GM18868 (cell line): ENCODE measurements around the gene ATP13A5.

Experiments used
- ATAC-seq: cut with Tn5 transposase; IDR thresholded peaks from one replicate; pipeline ENCODE4 v1.9.1; 2021; ENCODE audit warnings: mild to moderate bottlenecking, moderate library complexity; ENCODE audit not compliant: unreplicated experiment

ATP13A5 gene

GRCh38 chr3:193269343-193270028 lies 109.1 kb downstream of the ATP13A5 start:
- ATAC-seq: no peak

- no peak for ATAC-seq
These were observed 115.8 kb downstream of the ATP13A5 start for GRCh38 chr3:193262707-193263106.

DNA sequence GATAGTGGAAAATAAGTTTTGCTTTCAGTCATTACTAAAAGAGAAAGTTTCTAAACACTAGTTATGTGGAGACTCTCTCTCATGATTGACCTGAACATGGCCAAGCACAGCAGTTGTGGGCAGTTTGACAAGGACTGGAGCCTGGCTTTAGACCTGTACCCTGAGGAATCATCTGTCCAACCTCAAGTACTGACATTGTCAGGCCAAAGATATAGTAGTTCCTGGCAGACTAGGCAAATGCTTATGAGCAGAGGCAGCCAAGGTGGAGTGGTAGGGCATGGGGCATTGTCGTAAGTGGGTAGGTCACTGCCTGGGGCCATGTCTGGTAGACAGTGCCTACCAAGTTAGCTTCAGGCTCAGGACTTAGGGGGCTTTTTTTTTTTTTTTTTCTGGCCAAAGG lies 116.6 kb downstream of the ATP13A5 start:
- no peak for ATAC-seq

- ATAC-seq: no peak
These were observed 124.4 kb downstream of the ATP13A5 start for GRCh38 chr3:193253986-193254660.

GRCh38 chr3:193250492-193250891 lies 128.1 kb downstream of the ATP13A5 start:
- ATAC-seq: no peak

DNA sequence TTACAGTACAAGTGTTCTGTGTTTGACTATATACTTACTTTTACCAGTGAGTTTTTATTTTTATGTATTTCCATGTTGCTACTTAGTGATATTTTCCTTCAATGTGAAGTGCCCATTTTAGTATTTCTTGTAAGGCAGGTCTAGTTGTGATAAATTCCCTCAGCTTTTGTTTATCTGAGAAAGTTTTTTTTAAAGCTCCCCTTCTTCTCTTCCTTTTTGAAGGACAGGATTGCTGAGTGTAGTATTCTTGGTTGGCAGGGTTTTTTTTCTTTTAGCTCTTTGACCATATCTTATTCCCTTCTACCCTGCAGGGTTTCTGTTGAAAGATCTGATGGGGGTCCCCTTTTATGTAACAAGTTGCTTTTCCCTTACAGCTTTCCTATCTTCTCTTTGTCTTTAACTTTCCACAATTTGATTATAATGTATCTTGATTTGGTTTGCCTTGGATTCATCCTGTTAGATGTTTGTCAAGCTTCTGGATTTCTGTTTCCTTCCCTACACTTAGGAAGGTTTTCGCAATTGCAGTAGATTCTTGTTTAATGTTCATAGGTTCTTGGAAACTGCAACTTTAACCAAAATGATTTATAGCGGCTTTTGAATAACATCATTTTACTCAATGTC lies 129.6 kb downstream of the ATP13A5 start:
- ATAC-seq: no peak

DNA sequence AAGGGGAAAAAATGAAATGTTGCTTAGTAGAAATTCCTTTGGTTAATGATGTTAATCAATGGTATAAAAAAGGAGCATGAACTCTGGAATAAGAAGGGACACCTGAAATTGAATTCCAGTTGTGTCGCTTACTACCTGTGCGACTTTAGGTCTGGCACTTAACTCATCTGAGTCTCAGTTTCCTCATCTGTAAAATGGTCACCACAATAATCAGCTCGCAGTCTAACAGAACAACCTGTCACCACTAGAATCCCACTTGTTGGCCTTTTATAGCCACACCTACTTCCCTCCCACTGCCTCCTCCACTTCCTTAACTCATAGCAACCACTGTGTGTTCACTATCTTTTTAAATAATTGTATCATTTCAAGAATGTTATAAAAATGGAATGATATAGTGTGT lies 135.0 kb downstream of the ATP13A5 start:
- no peak for ATAC-seq

DNA sequence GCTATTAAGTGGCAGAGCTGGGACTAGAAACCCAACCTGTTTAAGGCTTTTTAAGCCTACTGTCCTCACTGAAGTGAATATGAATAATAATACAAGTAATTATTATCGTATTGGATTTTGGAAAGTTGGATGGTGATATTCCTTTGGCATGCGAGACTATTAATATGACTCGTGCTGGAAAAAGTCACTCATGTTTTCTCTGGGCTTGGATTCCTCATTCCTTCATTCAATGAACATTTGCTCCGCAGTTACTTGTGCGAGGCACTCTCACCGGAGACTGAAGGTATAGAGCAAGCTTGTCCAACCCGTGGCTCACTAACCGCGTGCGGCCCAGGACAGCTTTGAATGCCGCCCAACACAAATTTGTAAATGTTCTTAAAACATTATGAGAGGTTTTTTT lies 136.8 kb downstream of the ATP13A5 start:
- ATAC-seq: no peak

DNA sequence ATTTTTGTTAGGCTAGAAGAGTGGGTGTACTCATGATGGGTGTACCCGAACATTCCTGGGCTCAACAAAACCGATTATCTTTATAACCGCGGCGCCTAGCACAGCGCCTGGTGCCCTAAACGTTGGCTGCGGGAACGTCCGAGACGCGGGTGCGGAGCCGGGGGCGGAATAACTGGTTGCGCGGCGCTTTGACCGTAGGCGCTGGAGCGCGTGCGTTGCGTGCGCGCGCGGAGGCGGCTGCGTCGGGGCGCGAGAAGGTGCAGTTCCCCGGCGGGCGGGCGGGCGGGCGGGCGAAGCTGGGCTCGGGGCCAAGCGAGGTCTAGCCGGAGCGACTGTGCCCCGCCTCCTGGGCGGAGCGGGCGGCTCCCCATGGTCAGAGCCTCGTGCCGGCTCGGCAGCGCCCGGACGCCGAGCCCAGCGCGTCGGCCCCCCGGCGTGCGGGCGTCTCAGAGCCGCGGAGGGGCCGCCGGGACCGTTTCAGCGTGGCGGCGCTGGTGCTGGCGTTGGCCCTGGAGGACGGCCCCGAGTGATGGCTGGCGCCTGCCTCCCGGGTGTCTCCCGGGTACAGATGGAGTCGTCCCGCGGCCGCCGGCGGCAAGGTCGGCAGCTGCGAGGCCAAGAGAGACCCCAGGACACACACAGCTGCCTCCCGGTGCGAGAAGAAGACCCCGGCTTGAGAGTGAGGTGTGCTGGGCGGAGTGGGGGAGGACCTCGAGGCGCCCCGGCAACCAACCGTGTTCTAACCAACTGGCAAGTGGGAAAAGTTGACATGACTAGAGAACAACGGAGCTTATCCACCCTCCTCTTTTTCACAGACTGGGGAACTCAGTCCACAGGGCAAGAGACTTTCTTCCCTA lies 137.5 kb downstream of the ATP13A5 start, which contains the start of gene PLAAT1:
PLAAT1 (plus strand) TSS at position 373 of the 857 bp plus-strand sequence. CDS start 14,429 bp downstream, outside the sequence.
- ATAC-seq: peak; percentile 67

- ATAC-seq: no peak
These were observed 138.1 kb downstream of the ATP13A5 start for GRCh38 chr3:193240436-193240849.

DNA sequence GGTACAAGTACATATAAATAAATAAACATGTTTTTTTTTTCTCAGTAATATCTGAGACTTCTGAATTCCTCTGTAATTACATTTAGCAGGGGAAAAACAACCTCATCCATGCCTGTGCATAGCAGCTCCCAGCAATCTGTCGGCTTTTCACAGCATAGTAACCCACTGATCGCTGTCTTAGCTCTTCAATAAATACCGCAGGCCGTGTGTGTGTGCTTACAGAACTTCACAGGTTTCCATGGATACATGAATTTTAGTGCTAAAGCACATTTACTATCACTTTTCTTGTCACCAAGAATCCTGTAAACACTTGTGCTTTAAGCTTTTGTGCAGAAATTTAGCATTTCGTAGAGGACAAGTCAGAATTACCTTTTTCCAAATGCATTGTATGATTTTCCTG lies 141.5 kb downstream of the ATP13A5 start:
- ATAC-seq: no peak

DNA sequence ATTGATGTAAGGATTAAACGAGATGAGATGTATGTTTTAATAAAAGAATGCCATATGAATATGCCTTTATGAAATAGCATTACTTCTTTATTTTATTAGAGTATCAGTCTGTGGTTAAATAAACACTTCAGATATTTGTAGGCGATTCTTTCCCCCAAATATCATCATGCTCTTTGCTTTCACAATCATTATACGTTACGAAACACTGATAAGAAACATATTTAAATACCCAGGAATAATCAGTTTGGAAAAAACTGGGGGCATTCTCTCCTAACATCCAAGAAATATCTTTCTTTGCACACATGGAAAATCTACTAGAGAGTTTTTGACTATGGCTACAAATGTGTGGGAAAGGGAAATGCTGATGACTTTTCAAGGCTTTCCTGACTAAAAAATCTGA lies 142.0 kb downstream of the ATP13A5 start:
- no peak for ATAC-seq

DNA sequence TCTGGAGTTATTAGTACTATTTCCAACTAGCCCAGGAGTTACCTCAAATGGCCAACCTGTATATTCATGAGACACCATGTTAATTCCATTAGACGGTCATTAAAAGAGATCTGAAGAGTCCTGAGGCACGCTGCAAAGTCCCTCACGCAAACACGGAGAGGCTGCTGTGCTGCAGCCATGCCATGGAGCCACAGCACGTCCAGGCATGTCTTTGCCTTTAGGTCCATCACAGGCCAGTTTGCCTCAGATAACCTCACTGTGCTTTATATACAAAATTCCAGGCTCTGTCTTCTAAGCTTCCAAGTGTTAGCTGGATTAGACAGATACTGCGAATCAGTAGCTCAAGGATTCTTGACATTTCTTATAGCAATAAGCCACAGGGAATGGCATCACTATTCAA lies 147.4 kb downstream of the ATP13A5 start:
- ATAC-seq: no peak

GRCh38 chr3:193230610-193231009 lies 147.9 kb downstream of the ATP13A5 start:
- ATAC-seq: no peak

DNA sequence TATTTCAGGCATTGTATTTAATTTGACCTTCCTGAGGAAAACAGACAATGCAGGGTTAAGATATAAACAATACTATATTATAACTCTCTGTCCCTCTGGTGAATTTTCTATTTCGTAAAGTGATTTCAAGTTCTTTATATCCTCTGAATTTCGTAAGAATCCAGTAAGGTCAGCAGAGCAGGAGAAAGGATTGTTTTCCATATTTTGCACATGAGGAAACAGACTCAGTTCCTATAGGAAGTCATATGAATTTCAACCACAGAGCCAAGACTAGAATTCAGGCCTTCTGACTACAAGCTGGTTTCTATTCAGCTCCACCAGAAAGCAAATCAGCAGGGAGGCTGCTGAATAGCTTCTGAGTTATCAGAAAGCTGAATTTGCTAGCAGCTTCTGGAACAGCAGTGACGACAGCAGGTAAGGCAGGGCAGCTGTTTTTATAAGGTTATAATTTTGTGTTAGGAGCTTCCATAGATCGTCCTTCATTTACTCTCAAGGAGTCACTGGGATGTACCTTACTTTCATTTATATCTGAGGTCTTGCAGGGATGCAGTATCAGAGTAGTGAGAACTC lies 148.6 kb downstream of the ATP13A5 start:
- no peak for ATAC-seq

- ATAC-seq: no peak
These were observed 150.3 kb downstream of the ATP13A5 start for GRCh38 chr3:193228206-193228605.

GRCh38 chr3:193225302-193226125 lies 153.0 kb downstream of the ATP13A5 start:
- no peak for ATAC-seq
